Astrocyte of the cerebellum (primary cell): Measurements from ENCODE around the gene DVL1.

Source experiments
- DNase-seq: peaks from one replicate; pipeline ENCODE4 v3.0.0-alpha.2; 2011; ENCODE audit warnings: low read depth
- H3K4me3 ChIP-seq: 2 replicates; pipeline ENCODE4 v1.5.1; 2011; ENCODE audit warnings: mild to moderate bottlenecking, low read depth, low read length, moderate library complexity
- CTCF ChIP-seq: IDR thresholded peaks from 2 replicates; pipeline ENCODE4 v1.5.1; 2012; ENCODE audit warnings: low read length, low read depth, moderate library complexity, mild to moderate bottlenecking; ENCODE audit errors: missing control alignments
- in situ Hi-C: cut with HindIII; loops from 2 replicates; pipeline ENCODE4 v1.10.0; 2017; ENCODE audit warnings: low sequenced_read_pairs

The DVL1 gene

DNA sequence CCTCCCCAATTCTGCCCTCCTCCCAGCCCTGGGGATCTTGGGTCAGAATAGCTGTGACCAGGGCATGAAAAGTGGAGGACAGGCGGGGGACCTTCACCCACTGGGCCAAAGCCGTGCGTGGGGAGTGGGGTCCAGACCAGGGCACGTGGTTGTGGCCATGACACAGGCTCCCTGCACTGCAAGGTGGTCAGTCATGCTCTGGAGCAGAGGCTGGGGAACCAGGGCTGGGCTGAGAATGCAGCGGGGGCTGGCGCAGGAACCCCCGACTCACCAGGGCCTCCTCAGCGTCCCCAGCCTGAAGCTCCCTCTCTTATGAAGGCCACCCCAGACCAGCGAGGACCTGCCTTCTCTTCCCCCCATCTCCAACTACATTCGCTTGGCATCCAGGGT is 2.7 kb downstream of the DVL1 start:
- H3K4me3 ChIP-seq = no peak overlapping the region
- no peak for TF ChIP-seq CTCF
- in situ Hi-C loops = no loop called here
- no peak for DNase-seq

- DNase-seq = no peak
- H3K4me3 ChIP-seq = no peak overlapping the region
- in situ Hi-C loops = no loop called here
- TF ChIP-seq CTCF = no peak
Measured at GRCh38 chr1:1345860-1346500, 3.2 kb downstream of the DVL1 start.

GRCh38 chr1:1345384-1345783 is 3.8 kb downstream of the DVL1 start:
- no peak for TF ChIP-seq CTCF
- no peak overlapping the region for H3K4me3 ChIP-seq
- DNase-seq = no peak
- in situ Hi-C loops = no loop called here

DNA sequence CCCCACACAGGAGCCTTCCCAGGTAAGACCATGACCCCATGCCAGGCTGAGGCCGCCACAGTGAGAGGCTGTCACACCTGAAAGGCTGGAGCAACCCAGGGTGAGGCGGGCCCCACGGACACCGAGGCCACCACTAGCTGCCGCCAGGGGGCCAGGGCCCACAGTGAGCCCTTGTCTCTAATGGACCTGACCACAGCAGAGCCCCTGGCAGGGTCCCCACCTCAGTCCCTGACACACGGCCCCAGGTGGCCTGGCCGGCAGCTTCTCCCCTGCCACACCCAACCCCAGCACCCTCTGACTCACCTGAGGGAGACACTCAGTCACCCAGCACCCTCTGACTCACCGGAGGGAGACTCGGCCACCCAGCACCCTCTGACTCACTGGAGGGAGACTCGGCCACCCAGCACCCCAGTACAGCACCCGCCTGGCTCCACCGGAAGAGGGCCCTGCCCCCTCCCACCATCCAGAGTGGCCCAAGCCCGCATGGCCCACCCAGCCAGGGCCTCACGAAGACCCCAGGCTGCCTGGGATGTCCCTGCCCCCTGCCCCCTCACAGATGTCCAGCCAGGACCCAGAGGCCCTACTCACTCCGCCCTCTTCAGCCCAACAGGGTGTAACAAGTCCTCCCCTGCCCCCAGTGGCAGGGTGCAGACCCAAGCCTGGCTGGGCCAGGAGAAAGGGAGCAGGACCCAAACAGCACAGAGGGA is 4.4 kb downstream of the DVL1 start:
- no peak overlapping the region for H3K4me3 ChIP-seq
- no peak for DNase-seq
- in situ Hi-C loops = no loop called here
- TF ChIP-seq CTCF = peak; percentile 43

- no peak overlapping the region for H3K4me3 ChIP-seq
- in situ Hi-C loops = no loop called here
- no peak for TF ChIP-seq CTCF
- DNase-seq = no peak
Measured at GRCh38 chr1:1343811-1344421, 5.3 kb downstream of the DVL1 start.

DNA sequence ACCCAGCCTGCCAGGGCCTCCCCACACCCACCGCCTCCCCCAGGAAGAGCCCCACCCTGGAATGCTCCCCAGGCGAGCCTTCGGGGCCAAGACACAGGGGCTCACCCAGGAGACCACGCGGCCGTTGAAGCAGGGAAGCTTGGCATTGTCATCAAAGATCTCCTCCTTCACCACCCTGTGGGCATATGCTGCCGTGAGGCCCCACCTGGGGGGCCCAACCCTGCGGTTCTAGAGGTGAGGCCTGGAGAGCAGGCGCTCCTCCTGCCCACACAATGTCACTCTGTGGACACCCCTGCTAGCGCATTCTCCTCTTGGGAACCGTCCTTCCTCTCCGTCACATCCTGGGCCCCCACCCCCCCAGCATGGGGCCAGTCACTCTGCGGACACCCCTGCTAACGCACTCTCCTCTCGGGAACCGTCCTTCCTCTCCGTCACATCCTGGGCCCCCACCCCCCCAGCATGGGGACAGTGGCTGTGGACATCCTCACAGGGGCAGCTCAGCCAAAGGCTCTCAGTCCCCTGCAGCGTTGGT is 6.6 kb downstream of the DVL1 start:
- no peak for TF ChIP-seq CTCF
- in situ Hi-C loops = no loop called here
- H3K4me3 ChIP-seq = no peak overlapping the region
- DNase-seq = no peak
